ENCODE measurements around the gene IGF2R.

DNA sequence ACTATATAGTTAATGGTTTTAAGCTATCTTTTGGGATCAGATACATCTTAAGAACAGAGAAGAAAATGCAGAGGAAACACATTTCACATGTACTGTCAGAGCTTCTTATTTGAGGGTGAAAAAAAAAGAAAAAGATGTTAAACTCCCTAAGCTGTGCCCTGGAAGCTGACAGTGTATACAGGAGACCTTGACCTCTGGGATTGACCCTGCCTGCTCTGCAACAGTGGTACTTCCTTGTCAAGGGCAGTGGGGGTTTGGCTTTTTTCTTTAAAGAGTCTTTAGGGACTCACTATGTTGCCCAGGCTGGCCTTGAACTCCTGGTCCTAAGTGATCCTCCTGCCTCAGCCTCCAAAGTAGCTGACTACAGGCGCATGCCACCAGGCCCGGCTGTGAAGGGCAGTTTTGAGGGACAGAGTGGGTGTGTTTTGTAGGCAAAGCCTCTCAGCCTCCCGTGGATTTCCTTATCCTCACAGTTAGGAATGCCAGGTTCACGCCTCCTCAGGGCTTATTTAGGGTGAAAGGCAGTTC lies 92.1 kb downstream of the IGF2R start:
- no peak for TF ChIP-seq POLR2A (IDR thresholded peaks at IDR 0.05; ENCODE audit: low read depth, low read length)
- TF ChIP-seq POLR2AphosphoS5 (IDR thresholded peaks at IDR 0.05; ENCODE audit: low read depth, low read length) = no peak
- no peak for TF ChIP-seq TAF1 (IDR thresholded peaks at IDR 0.05; ENCODE audit: borderline replicate concordance, low read depth, low read length)

Data from GM12892 (cell line).